ENCODE measurements around the gene NCK2. TPM values are rescaled to one million over a fixed set of nuclear protein-coding genes. Genes with fewer than 3 reads are reported as not detected.

NCK2 gene
- total RNA-seq, 1 experiment from 2014 or later, result 49.2 TPM

GRCh38 chr2:105732955-105733607 is 11.6 kb upstream of the NCK2 start:
- H3K27me3 ChIP-seq (ENCODE audit: insufficient read depth, low read length), result no peaks in the 10 kb centered on the region
- no peak overlapping the region for H3K4me3 Mint-ChIP-seq

More at GRCh38 chr2:105732955-105733607, 11.6 kb upstream of the NCK2 start:
- no peaks in the 10 kb centered on the region for H3K79me1 ChIP-seq (ENCODE audit: insufficient read depth, low read depth, low read length, poor library complexity, severe bottlenecking)
- no peak overlapping the region for H3K4ac ChIP-seq (ENCODE audit: low read depth, low read length)
- H3K4me1 Mint-ChIP-seq, result no peaks in the 10 kb centered on the region
- H4K20me1 ChIP-seq (ENCODE audit: control insufficient read depth, insufficient read depth, insufficient read length), result no peaks in the 10 kb centered on the region
- H3K9me3 ChIP-seq (ENCODE audit: control insufficient read depth, low read depth, low read length), result no peaks in the 10 kb centered on the region
- no peaks in the 10 kb centered on the region for H3K79me2 ChIP-seq (ENCODE audit: insufficient read depth, low read length)
- no peaks in the 10 kb centered on the region for H3K4me1 ChIP-seq (ENCODE audit: insufficient read depth, low read length)
- no peak overlapping the region; the same call in 1 of the 2 replicates for H3K14ac ChIP-seq (ENCODE audit: insufficient read depth, low read length)
- no peaks in the 10 kb centered on the region for H3K36me3 Mint-ChIP-seq (ENCODE audit: insufficient read depth in 1 of 3, low read depth in 3 of 3)
- H2BK120ac ChIP-seq (ENCODE audit: low read depth, low read length, poor library complexity, severe bottlenecking), result no peak overlapping the region
- no peak overlapping the region for H2AK5ac ChIP-seq (ENCODE audit: insufficient read length, low read length)
- H2BK5ac ChIP-seq (ENCODE audit: insufficient read length, low read length), result no peak overlapping the region
- H4K5ac ChIP-seq (ENCODE audit: insufficient read length, low read depth, low read length), result no peak overlapping the region
- no peak overlapping the region for H3K4me2 ChIP-seq (ENCODE audit: insufficient read depth, insufficient read length, low read length)
- no peak overlapping the region for H4K8ac ChIP-seq (replicated peaks; ENCODE audit: insufficient read length, low read depth, low read length)
- no peak overlapping the region for H3K27ac ChIP-seq (ENCODE audit: insufficient read length, low read depth, low read length)
- no peak overlapping the region for H3K9ac ChIP-seq (ENCODE audit: extremely low read depth, insufficient read length, low read length)
- no peak overlapping the region for H2AFZ ChIP-seq (ENCODE audit: low read length)
- H3K56ac ChIP-seq (ENCODE audit: insufficient read length, low read depth, low read length), result no peak overlapping the region
- H3K27ac Mint-ChIP-seq, result no peak overlapping the region
- no peak overlapping the region for H4K91ac ChIP-seq (ENCODE audit: insufficient read length, low read depth, low read length)
- H3T11ph ChIP-seq (ENCODE audit: low read length), result no peak overlapping the region
- no peaks in the 10 kb centered on the region for H3K23me2 ChIP-seq (ENCODE audit: insufficient read length, low read depth, low read length, poor library complexity, severe bottlenecking)
- no peak for DNase-seq
- peaks cover 8% of the 10 kb centered on the region; the same call in 1 of the 2 replicates for H3K27me3 Mint-ChIP-seq (ENCODE audit: low read depth)
- WGBS (ENCODE audit: extremely low coverage, insufficient read length, low lambda C conversion rate), result no CpG with 5 or more reads among the region's 6 CpGs
- H2BK15ac ChIP-seq (ENCODE audit: low read depth, low read length), result no peak overlapping the region
- TF ChIP-seq CTCF (conservative IDR thresholded peaks at IDR 0.05), result no peak
- peaks cover 3% of the 10 kb centered on the region in 2 experiments; a peak in 3 of 5 replicates for H3K9me3 Mint-ChIP-seq
- H3K23ac ChIP-seq (ENCODE audit: insufficient read length, low read depth, low read length), result no peak overlapping the region
- no peak overlapping the region for H2BK20ac ChIP-seq (ENCODE audit: low read depth, low read length, poor library complexity, severe bottlenecking)
- H2BK12ac ChIP-seq (ENCODE audit: insufficient read length, low read depth, low read length), result no peak overlapping the region
- H3K18ac ChIP-seq (ENCODE audit: insufficient read length, low read depth, low read length), result no peak overlapping the region
